SK-N-SH (cell line): ENCODE data around the gene STRADA. TPM values are rescaled to one million over a fixed set of nuclear protein-coding genes. Genes with fewer than 3 reads are reported as not detected.

ENCODE experiments used
- CTCF ChIA-PET: fragments of 300-600, 350-600 bp; formaldehyde crosslinking; extraction: SDS; loops from one replicate; lab custom pipeline; 2021; lab: Yijun Ruan, JAX
- POLR2A ChIA-PET: fragments of 350-600 bp; sonication (Branson Sonifier 250); formaldehyde crosslinking; extraction: SDS; loops from one replicate; lab custom pipeline; 2020; ENCODE audit warnings: antibody characterized with exemption, inconsistent platforms; lab: Yijun Ruan, JAX
- DNase-seq: peaks from one replicate; pipeline ENCODE4 v3.0.0; 2012
- H2AFZ ChIP-seq: fragments of 200-600 bp; sonication (generic); 2 replicates; pipeline ENCODE4 v1.8.1; 2016; ENCODE audit warnings: antibody characterized with exemption, mild to moderate bottlenecking, low read depth
- H3F3A ChIP-seq: fragments of 200-600 bp; sonication (generic); replicated peaks from 2 replicates; pipeline ENCODE3; 2016; ENCODE audit warnings: antibody characterized with exemption, mild to moderate bottlenecking; ENCODE audit not compliant: insufficient read depth
- H3K27ac ChIP-seq, 2 experiments: fragments of 200-500 bp in 1 of 2; fragments of 200-600 bp in 1 of 2; sonication (Bioruptor generic) in 1 of 2; sonication (generic), shearing (Covaris generic) in 1 of 2; 2 replicates each; pipeline versions ENCODE4 v1.5.1 to v1.6.1; 2014 to 2016; ENCODE audit warnings: low read depth in 2 of 2, inconsistent platforms in 1 of 2, low read length in 1 of 2, mild to moderate bottlenecking in 1 of 2, mixed read lengths in 1 of 2
- H3K27me3 ChIP-seq: fragments of 200-600 bp; sonication (generic), shearing (Covaris generic); 2 replicates; pipeline ENCODE4 v1.6.1; 2016; ENCODE audit warnings: mixed run types; ENCODE audit not compliant: insufficient read depth
- H3K36me3 ChIP-seq, 2 experiments: fragments of 200-500 bp in 1 of 2; fragments of 200-600 bp in 1 of 2; sonication (Bioruptor generic) in 1 of 2; sonication (generic) in 1 of 2; replicated peaks in 1 of 2; 2 replicates each; pipeline versions ENCODE3 to v1.5.1; 2014 to 2016; ENCODE audit warnings: low read length in 1 of 2, mild to moderate bottlenecking in 1 of 2; ENCODE audit not compliant: insufficient read depth in 2 of 2, control insufficient read depth in 1 of 2
- H3K4me1 ChIP-seq, 2 experiments: fragments of 200-500 bp in 1 of 2; fragments of 200-600 bp in 1 of 2; sonication (Bioruptor generic) in 1 of 2; sonication (generic), shearing (Covaris generic) in 1 of 2; 2 replicates each; pipeline versions ENCODE4 v1.5.1 to v1.6.1; 2014 to 2016; ENCODE audit warnings: low read depth in 1 of 2, low read length in 1 of 2, mixed run types in 1 of 2; ENCODE audit not compliant: insufficient read depth in 2 of 2, control insufficient read depth in 1 of 2
- H3K4me2 ChIP-seq: fragments of 200-600 bp; sonication (generic), shearing (Covaris generic); 2 replicates; pipeline ENCODE4 v1.6.1; 2017; ENCODE audit warnings: mixed run types
- H3K4me3 ChIP-seq, 2 experiments: fragments of 200-500 bp in 1 of 2; fragments of 200-600 bp in 1 of 2; sonication (Bioruptor generic) in 1 of 2; sonication (generic), shearing (Covaris generic) in 1 of 2; 2 replicates each; pipeline versions ENCODE4 v1.5.1 to v1.8.1; 2014 to 2016; ENCODE audit warnings: low read depth in 2 of 2, inconsistent platforms in 1 of 2, low read length in 1 of 2, mild to moderate bottlenecking in 1 of 2, mixed read lengths in 1 of 2, moderate library complexity in 1 of 2
- H3K79me2 ChIP-seq: fragments of 200-600 bp; sonication (generic); 2 replicates; pipeline ENCODE4 v1.8.1; 2017; ENCODE audit warnings: mild to moderate bottlenecking; ENCODE audit not compliant: insufficient read depth
- H3K9ac ChIP-seq: fragments of 200-600 bp; sonication (generic); 2 replicates; pipeline ENCODE4 v1.6.1; 2017; ENCODE audit warnings: mixed run types
- H3K9me2 ChIP-seq: fragments of 200-600 bp; sonication (generic); 2 replicates; pipeline ENCODE4 v1.6.1; 2017; ENCODE audit warnings: mixed run types
- H3K9me3 ChIP-seq: fragments of 200-600 bp; sonication (generic); 2 replicates; pipeline ENCODE4 v1.6.1; 2017; ENCODE audit warnings: mixed run types, mild to moderate bottlenecking, moderate library complexity
- H4K20me1 ChIP-seq: fragments of 200-600 bp; sonication (generic); 2 replicates; pipeline ENCODE4 v1.6.1; 2017; ENCODE audit warnings: mild to moderate bottlenecking, mixed run types; ENCODE audit not compliant: insufficient read depth
- EZH2phosphoT487 ChIP-seq: fragments of 200-600 bp; sonication (generic); IDR thresholded peaks from 2 replicates; pipeline ENCODE4 v1.6.1; 2017; ENCODE audit warnings: low read depth, mixed run types, mild to moderate bottlenecking, antibody characterized with exemption, moderate library complexity, borderline replicate concordance
- GABPA ChIP-seq: IDR thresholded peaks from 2 replicates; pipeline ENCODE4 v1.4.0; 2012; ENCODE audit warnings: low read depth, mild to moderate bottlenecking
- GATA2 ChIP-seq: sonication (generic); formaldehyde crosslinking; IDR thresholded peaks from 2 replicates; pipeline ENCODE4 v1.5.0; 2020; ENCODE audit warnings: mild to moderate bottlenecking, missing genetic modification reagents
- JUND ChIP-seq: IDR thresholded peaks from 2 replicates; pipeline ENCODE4 v1.4.0; 2012
- NFIC ChIP-seq: IDR thresholded peaks from 2 replicates; pipeline ENCODE4 v1.4.0; 2012; ENCODE audit warnings: borderline replicate concordance
- POLR2AphosphoS5 ChIP-seq: IDR thresholded peaks from 2 replicates; pipeline ENCODE4 v1.6.1; 2012; ENCODE audit warnings: low read depth, low read length
- REST ChIP-seq: IDR thresholded peaks from 2 replicates; pipeline ENCODE4 v1.6.1; 2012; ENCODE audit warnings: mild to moderate bottlenecking, low read depth, low read length, moderate library complexity
- TCF12 ChIP-seq: IDR thresholded peaks from 2 replicates; pipeline ENCODE4 v1.4.0; 2012
- TEAD4 ChIP-seq: IDR thresholded peaks from 2 replicates; pipeline ENCODE4 v1.4.0; 2012; ENCODE audit warnings: mild to moderate bottlenecking, borderline replicate concordance; ENCODE audit not compliant: insufficient read depth
- YY1 ChIP-seq: IDR thresholded peaks from 2 replicates; pipeline ENCODE4 v1.4.0; 2012; ENCODE audit warnings: low read depth, mild to moderate bottlenecking
- WGBS: methylation state at CpG from one replicate; pipeline ENCODE4 v1.1.6; 2017; ENCODE audit warnings: low lambda C conversion rate; 5-methylcytosine and 5-hydroxymethylcytosine counted together
- polyA plus RNA-seq, 3 experiments: library from polyadenylated mRNA; depleted of rRNA; stranded (reverse); fragments of >200 nt; gene quantifications; 2 replicates each; pipeline ENCODE4 v1.2.3, GENCODE V29; 2012
- TF ChIP-seq, protein P1 (sequence below): fragments of 150-350 bp; IDR thresholded peaks from 2 replicates; pipeline ENCODE4 v1.6.1; 2017; ENCODE audit warnings: antibody characterized with exemption, low read length, low read depth, borderline replicate concordance

STRADA gene
- polyA plus RNA-seq, 1 of the 3 experiments (the other 2 are of a cell fraction) = 37.3 TPM

DNA sequence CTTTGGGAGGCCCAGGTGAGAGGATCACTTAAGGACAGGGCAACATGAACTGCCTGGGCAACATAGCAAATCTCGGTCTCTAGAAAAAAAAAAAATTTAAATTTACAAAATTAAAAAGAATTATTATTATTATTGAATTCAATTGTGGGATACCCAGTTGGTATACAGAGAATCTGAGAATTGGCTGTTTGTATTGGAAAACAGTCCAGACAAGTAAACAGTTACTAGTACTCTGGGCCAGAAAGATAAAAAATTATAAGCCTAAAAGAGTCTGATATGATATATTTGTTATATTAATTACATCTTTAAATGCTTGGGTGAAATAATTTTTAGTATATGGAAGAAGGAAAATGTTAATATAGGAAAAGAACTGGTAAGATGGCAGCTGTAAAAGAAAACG lies 16.8 kb upstream of the STRADA start:
- Histone ChIP-seq H3K36me3 (peaks cover 75 to 90% of the 10 kb centered on the region in 2 experiments), H3K9ac (no peak overlapping the region), H3K4me2 (no peak overlapping the region), H3K27me3 (no peaks in the 10 kb centered on the region), H4K20me1 (no peaks in the 10 kb centered on the region), H3K4me3 (no peak overlapping the region), H3K4me1 (no peaks in the 10 kb centered on the region), H3K79me2 (peaks cover 16% of the 10 kb centered on the region), H3K9me3 (no peaks in the 10 kb centered on the region), H3K27ac (no peak overlapping the region), H3F3A (peaks cover 18% of the 10 kb centered on the region), H2AFZ (no peak overlapping the region), H3K9me2 (no peaks in the 10 kb centered on the region)
- DNase-seq = no peak
- ChIA-PET POLR2A (no interaction called here), CTCF (no interaction called here)
- TF ChIP-seq, protein P1, sequence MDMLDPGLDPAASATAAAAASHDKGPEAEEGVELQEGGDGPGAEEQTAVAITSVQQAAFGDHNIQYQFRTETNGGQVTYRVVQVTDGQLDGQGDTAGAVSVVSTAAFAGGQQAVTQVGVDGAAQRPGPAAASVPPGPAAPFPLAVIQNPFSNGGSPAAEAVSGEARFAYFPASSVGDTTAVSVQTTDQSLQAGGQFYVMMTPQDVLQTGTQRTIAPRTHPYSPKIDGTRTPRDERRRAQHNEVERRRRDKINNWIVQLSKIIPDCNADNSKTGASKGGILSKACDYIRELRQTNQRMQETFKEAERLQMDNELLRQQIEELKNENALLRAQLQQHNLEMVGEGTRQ = no peak
- no peak for TF ChIP-seq REST
- TF ChIP-seq YY1 = no peak
- TF ChIP-seq NFIC = no peak
- WGBS = 77% methylated on average over 2 of the region's 2 CpGs

GRCh38 chr17:63754046-63754445 lies 12.4 kb upstream of the STRADA start:
- Histone ChIP-seq H3F3A (peaks cover 17% of the 10 kb centered on the region), H3K27me3 (no peaks in the 10 kb centered on the region), H3K9me3 (no peaks in the 10 kb centered on the region), H3K9me2 (no peaks in the 10 kb centered on the region), H3K4me2 (no peak overlapping the region), H2AFZ (no peak overlapping the region), H3K9ac (no peak overlapping the region), H3K4me1 (no peaks in the 10 kb centered on the region), H4K20me1 (no peaks in the 10 kb centered on the region), H3K4me3 (no peak overlapping the region), H3K36me3 (peaks cover 78 to 87% of the 10 kb centered on the region in 2 experiments), H3K79me2 (peaks cover 3% of the 10 kb centered on the region; the same call in 1 of the 2 replicates), H3K27ac (no peak overlapping the region)
- TF ChIP-seq GATA2 (CRISPR knock-in tag) (no peak), JUND (no peak), POLR2AphosphoS5 (no peak), GABPA (no peak), REST (no peak), EZH2phosphoT487 (no peak), TCF12 (no peak), TEAD4 (no peak)
- DNase-seq = no peak
- CTCF ChIA-PET = interaction anchor here (1.7 kb wide), 1 partner anchor 9 kb away, joined by 5 read pairs; no protein-coding TSS in a partner anchor
- WGBS = 97% methylated on average over 3 of the region's 3 CpGs
- POLR2A ChIA-PET = no interaction called here
